H9 (cell line): ENCODE results near the gene MYO18A. TPM values are rescaled to one million over a fixed set of nuclear protein-coding genes. Genes with fewer than 3 reads are reported as not detected.

Experiments used
- DNase-seq: peaks from one replicate; pipeline ENCODE4 v3.0.0-alpha.2; 2017
- H2AFZ ChIP-seq: one replicate; pipeline ENCODE4 v1.6.1; 2013; ENCODE audit warnings: mild to moderate bottlenecking, low read length, control low read depth, moderate library complexity
- H2AK5ac ChIP-seq: 2 replicates; pipeline ENCODE4 v1.6.1; 2013; ENCODE audit warnings: low read length, control low read depth, mixed read lengths; ENCODE audit not compliant: insufficient read length
- H2BK120ac ChIP-seq: one replicate; pipeline ENCODE4 v1.6.1; 2013; ENCODE audit warnings: low read depth, mild to moderate bottlenecking, low read length, control low read depth, inconsistent platforms; ENCODE audit not compliant: poor library complexity, severe bottlenecking
- H2BK12ac ChIP-seq: 2 replicates; pipeline ENCODE4 v1.6.1; 2013; ENCODE audit warnings: low read length, control low read depth, mixed read lengths, low read depth; ENCODE audit not compliant: insufficient read length
- H2BK15ac ChIP-seq: 2 replicates; pipeline ENCODE4 v1.6.1; 2013; ENCODE audit warnings: low read depth, low read length, control low read depth
- H2BK20ac ChIP-seq: one replicate; pipeline ENCODE4 v1.6.1; 2013; ENCODE audit warnings: low read depth, mild to moderate bottlenecking, low read length, control low read depth, inconsistent platforms; ENCODE audit not compliant: poor library complexity, severe bottlenecking
- H2BK5ac ChIP-seq: 2 replicates; pipeline ENCODE4 v1.6.1; 2013; ENCODE audit warnings: low read length, control low read depth, mixed read lengths; ENCODE audit not compliant: insufficient read length
- H3K14ac ChIP-seq: 2 replicates; pipeline ENCODE4 v1.6.1; 2013; ENCODE audit warnings: low read length, control low read depth; ENCODE audit not compliant: insufficient read depth
- H3K18ac ChIP-seq: 2 replicates; pipeline ENCODE4 v1.6.1; 2013; ENCODE audit warnings: low read depth, mild to moderate bottlenecking, mixed read lengths, low read length, control low read depth; ENCODE audit not compliant: insufficient read length
- H3K23ac ChIP-seq: 2 replicates; pipeline ENCODE4 v1.6.1; 2013; ENCODE audit warnings: low read length, control low read depth, mixed read lengths, low read depth; ENCODE audit not compliant: insufficient read length
- H3K23me2 ChIP-seq: 2 replicates; pipeline ENCODE4 v1.6.1; 2013; ENCODE audit warnings: low read depth, mild to moderate bottlenecking, mixed read lengths, low read length, control low read depth; ENCODE audit not compliant: insufficient read length, poor library complexity, severe bottlenecking
- H3K27ac ChIP-seq: 2 replicates; pipeline ENCODE4 v1.5.1; 2013; ENCODE audit warnings: low read length, control low read depth, mixed read lengths, low read depth; ENCODE audit not compliant: insufficient read length
- H3K27me3 ChIP-seq: 2 replicates; pipeline ENCODE4 v1.6.1; 2013; ENCODE audit warnings: low read length, control low read depth, inconsistent platforms; ENCODE audit not compliant: insufficient read depth
- H3K4ac ChIP-seq: 2 replicates; pipeline ENCODE4 v1.6.1; 2013; ENCODE audit warnings: low read depth, mild to moderate bottlenecking, control low read depth, inconsistent platforms, low read length, moderate library complexity
- H3K4me1 ChIP-seq: 2 replicates; pipeline ENCODE4 v1.6.1; 2013; ENCODE audit warnings: low read length, control low read depth, inconsistent platforms; ENCODE audit not compliant: insufficient read depth
- H3K4me2 ChIP-seq: 2 replicates; pipeline ENCODE4 v1.6.1; 2013; ENCODE audit warnings: low read length, control low read depth, mixed read lengths; ENCODE audit not compliant: insufficient read length, insufficient read depth
- H3K56ac ChIP-seq: 2 replicates; pipeline ENCODE4 v1.6.1; 2013; ENCODE audit warnings: low read depth, mild to moderate bottlenecking, mixed read lengths, low read length, control low read depth; ENCODE audit not compliant: insufficient read length
- H3K79me1 ChIP-seq: 2 replicates; pipeline ENCODE4 v1.6.1; 2013; ENCODE audit warnings: low read depth, mild to moderate bottlenecking, moderate library complexity, low read length, control low read depth, inconsistent platforms; ENCODE audit not compliant: insufficient read depth, poor library complexity, severe bottlenecking
- H3K79me2 ChIP-seq: 2 replicates; pipeline ENCODE4 v1.6.1; 2013; ENCODE audit warnings: low read length, control low read depth, inconsistent platforms; ENCODE audit not compliant: insufficient read depth
- H3K9ac ChIP-seq: 2 replicates; pipeline ENCODE4 v1.6.1; 2013; ENCODE audit warnings: low read length, control low read depth, mixed read lengths; ENCODE audit not compliant: insufficient read length; ENCODE audit errors: extremely low read depth
- H3K9me3 ChIP-seq: one replicate; pipeline ENCODE4 v1.6.1; 2013; ENCODE audit warnings: low read depth, low read length, inconsistent platforms; ENCODE audit not compliant: control insufficient read depth
- H3T11ph ChIP-seq: one replicate; pipeline ENCODE4 v1.6.1; 2013; ENCODE audit warnings: mild to moderate bottlenecking, low read length, control low read depth, inconsistent platforms
- H4K20me1 ChIP-seq: one replicate; pipeline ENCODE4 v1.6.1; 2013; ENCODE audit not compliant: control insufficient read depth, insufficient read length, insufficient read depth
- H4K5ac ChIP-seq: 2 replicates; pipeline ENCODE4 v1.6.1; 2013; ENCODE audit warnings: low read depth, mild to moderate bottlenecking, mixed read lengths, low read length, control low read depth; ENCODE audit not compliant: insufficient read length
- H4K8ac ChIP-seq: replicated peaks from 2 replicates; pipeline ENCODE4 v1.6.1; 2013; ENCODE audit warnings: low read length, control low read depth, mixed read lengths, low read depth; ENCODE audit not compliant: insufficient read length
- H4K91ac ChIP-seq: 2 replicates; pipeline ENCODE4 v1.6.1; 2013; ENCODE audit warnings: low read depth, mild to moderate bottlenecking, moderate library complexity, mixed read lengths, low read length, control low read depth; ENCODE audit not compliant: insufficient read length
- H3K27ac Mint-ChIP-seq, 3 experiments: 2 replicates in 2 of 3; 3 replicates in 1 of 3; pipeline ENCODE4 v1.8.0; 2020 to 2021; ENCODE audit warnings: mixed read lengths in 3 of 3, mild to moderate bottlenecking in 1 of 3, moderate library complexity in 1 of 3
- H3K27me3 Mint-ChIP-seq: 2 replicates; pipeline ENCODE4 v1.8.0; 2021; ENCODE audit warnings: low read depth, mild to moderate bottlenecking, moderate library complexity, mixed read lengths
- H3K36me3 Mint-ChIP-seq, 3 experiments: 2 replicates in 2 of 3; 3 replicates in 1 of 3; pipeline ENCODE4 v1.8.0; 2020 to 2021; ENCODE audit warnings: low read depth in 3 of 3, mixed read lengths in 3 of 3; ENCODE audit not compliant: insufficient read depth in 1 of 3
- H3K4me1 Mint-ChIP-seq, 2 experiments: 2 replicates each; pipeline ENCODE4 v1.8.0; 2020; ENCODE audit warnings: mixed read lengths in 2 of 2
- H3K4me3 Mint-ChIP-seq, 2 experiments: 2 replicates in 1 of 2; 3 replicates in 1 of 2; pipeline ENCODE4 v1.8.0; 2020 to 2021; ENCODE audit warnings: mild to moderate bottlenecking in 2 of 2, mixed read lengths in 2 of 2, moderate library complexity in 1 of 2
- H3K9me3 Mint-ChIP-seq, 2 experiments: 2 replicates in 1 of 2; 3 replicates in 1 of 2; pipeline ENCODE4 v1.8.0; 2020; ENCODE audit warnings: mild to moderate bottlenecking in 2 of 2, mixed read lengths in 2 of 2, moderate library complexity in 1 of 2
- WGBS: extraction: QIAGEN DNeasy Blood & Tissue Kit; methylation state at CpG from one replicate; pipeline ENCODE4 v1.1.7; 2013; ENCODE audit warnings: missing lambda C conversion rate, low lambda C conversion rate, mixed read lengths; ENCODE audit not compliant: insufficient read length; ENCODE audit errors: extremely low coverage; 5-methylcytosine and 5-hydroxymethylcytosine counted together
- total RNA-seq: library from RNA; stranded (reverse); gene quantifications from 2 replicates; pipeline ENCODE4 v1.2.1, GENCODE V29; 2021
- TF ChIP-seq, protein P1 (sequence below): fragments of 200-600 bp; sonication (generic); conservative IDR thresholded peaks from 3 replicates; pipeline ENCODE4 v1.8.0; 2021; ENCODE audit warnings: antibody characterized with exemption, mild to moderate bottlenecking

Gene MYO18A
- total RNA-seq, 1 experiment from 2014 or later = 21.6 TPM

DNA sequence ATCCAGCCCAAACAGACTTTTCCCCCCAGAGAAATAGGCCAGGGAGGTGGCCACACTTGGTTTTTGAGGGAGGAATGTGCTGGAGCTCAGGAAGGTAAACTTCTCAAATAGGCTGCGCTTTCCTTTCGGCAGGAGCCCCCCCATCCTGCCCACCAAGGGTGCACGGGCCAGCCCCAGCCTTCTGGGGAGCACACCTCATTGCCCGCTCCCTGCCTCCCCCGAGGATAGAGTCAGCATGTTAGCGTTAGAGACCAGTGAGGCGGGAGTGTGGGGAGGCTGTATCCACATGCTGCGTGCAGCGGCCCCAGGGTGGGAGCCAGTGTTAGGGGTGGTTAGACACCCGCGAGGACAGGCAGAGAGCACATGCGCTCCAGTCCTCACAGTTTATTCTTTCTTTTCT lies 95.0 kb downstream of the MYO18A start:
- H4K5ac ChIP-seq = no peak overlapping the region
- H2BK20ac ChIP-seq = no peak overlapping the region
- H3K23ac ChIP-seq = no peak overlapping the region
- no peak overlapping the region for H3K4ac ChIP-seq
- H2BK120ac ChIP-seq = no peak overlapping the region
- H3K27ac ChIP-seq = no peak overlapping the region
- H3K4me1 Mint-ChIP-seq = peaks cover 45 to 57% of the 10 kb centered on the region in 2 experiments
- WGBS = no CpG with 5 or more reads among the region's 12 CpGs
- no peaks in the 10 kb centered on the region for H3K27me3 ChIP-seq
- no peak for DNase-seq
- no peak overlapping the region for H4K8ac ChIP-seq
- peaks cover 3% of the 10 kb centered on the region for H3K23me2 ChIP-seq
- H3K4me3 Mint-ChIP-seq = no peak overlapping the region
- H3K36me3 Mint-ChIP-seq = peaks cover 19 to 46% (median 43%) of the 10 kb centered on the region in 3 experiments
- H3K27ac Mint-ChIP-seq = no peak overlapping the region; a peak in 1 of 7 replicates
- H2AFZ ChIP-seq = no peak overlapping the region
- H3K9ac ChIP-seq = no peak overlapping the region
- H3K79me2 ChIP-seq = no peaks in the 10 kb centered on the region
- H3K9me3 ChIP-seq = no peaks in the 10 kb centered on the region
- H4K91ac ChIP-seq = no peak overlapping the region
- TF ChIP-seq, protein P1, sequence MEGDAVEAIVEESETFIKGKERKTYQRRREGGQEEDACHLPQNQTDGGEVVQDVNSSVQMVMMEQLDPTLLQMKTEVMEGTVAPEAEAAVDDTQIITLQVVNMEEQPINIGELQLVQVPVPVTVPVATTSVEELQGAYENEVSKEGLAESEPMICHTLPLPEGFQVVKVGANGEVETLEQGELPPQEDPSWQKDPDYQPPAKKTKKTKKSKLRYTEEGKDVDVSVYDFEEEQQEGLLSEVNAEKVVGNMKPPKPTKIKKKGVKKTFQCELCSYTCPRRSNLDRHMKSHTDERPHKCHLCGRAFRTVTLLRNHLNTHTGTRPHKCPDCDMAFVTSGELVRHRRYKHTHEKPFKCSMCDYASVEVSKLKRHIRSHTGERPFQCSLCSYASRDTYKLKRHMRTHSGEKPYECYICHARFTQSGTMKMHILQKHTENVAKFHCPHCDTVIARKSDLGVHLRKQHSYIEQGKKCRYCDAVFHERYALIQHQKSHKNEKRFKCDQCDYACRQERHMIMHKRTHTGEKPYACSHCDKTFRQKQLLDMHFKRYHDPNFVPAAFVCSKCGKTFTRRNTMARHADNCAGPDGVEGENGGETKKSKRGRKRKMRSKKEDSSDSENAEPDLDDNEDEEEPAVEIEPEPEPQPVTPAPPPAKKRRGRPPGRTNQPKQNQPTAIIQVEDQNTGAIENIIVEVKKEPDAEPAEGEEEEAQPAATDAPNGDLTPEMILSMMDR = no peak
- no peak overlapping the region for H2BK12ac ChIP-seq
- H3K79me1 ChIP-seq = no peaks in the 10 kb centered on the region
- H2BK15ac ChIP-seq = no peak overlapping the region
- peaks cover 2% of the 10 kb centered on the region for H3K27me3 Mint-ChIP-seq
- H3K18ac ChIP-seq = no peak overlapping the region
- no peak overlapping the region for H3K4me2 ChIP-seq
- H3K56ac ChIP-seq = no peak overlapping the region
- H3T11ph ChIP-seq = no peak overlapping the region
- no peaks in the 10 kb centered on the region for H4K20me1 ChIP-seq
- H3K9me3 Mint-ChIP-seq = no peaks in the 10 kb centered on the region
- H2AK5ac ChIP-seq = no peak overlapping the region
- H2BK5ac ChIP-seq = no peak overlapping the region
- H3K14ac ChIP-seq = no peak overlapping the region; the same call in 1 of the 2 replicates
- H3K4me1 ChIP-seq = peaks cover 8% of the 10 kb centered on the region
